Fibroblast of skin of right biceps (primary cell): ENCODE measurements around the gene IGLL5.
A peak's percentile ranks its signal among the peaks of the same experiment; 100 is the strongest.

ENCODE experiments used
- DNase-seq: peaks from one replicate; pipeline ENCODE4 v3.0.0-alpha.2; 2013

Gene IGLL5

DNA sequence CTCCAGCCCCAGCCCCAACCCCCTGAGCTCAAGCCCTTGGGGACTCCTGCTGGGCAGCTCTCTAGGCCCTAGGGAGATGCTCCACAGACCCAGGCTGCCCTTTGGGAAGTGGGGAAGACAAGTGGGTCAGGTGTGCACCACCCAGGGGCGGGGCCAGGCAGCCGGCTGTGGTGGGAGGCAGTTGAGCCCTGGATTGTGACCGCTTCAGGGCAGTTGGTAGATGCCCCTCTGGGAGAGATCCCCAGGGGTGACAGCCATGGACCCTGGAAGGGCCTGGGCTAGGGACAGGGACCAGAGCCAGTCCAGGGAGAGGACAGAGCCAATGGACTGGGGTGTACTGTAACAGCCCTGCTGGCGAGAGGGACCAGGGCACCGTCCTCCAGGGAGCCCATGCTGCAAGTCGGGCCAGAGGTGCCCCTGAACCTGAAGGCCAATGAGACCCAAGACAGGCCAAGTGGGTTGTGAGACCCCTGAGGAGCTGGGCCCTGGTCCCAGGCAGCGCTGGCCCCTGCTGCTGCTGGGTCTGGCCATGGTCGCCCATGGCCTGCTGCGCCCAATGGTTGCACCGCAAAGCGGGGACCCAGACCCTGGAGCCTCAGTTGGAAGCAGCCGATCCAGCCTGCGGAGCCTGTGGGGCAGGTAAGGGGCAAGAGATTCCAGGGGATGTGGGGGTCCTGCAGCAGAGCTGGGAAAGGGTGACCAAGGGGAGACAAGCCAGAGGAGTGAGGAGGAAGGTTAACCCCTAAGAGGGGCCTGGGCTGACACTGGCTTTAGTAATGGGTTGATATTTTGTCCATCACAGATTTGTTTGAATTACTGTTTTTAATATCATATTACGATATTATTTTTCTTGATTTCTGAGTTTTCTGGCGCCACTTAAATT is at the start of gene IGLL5:
Gene IGLL5, plus strand, starts transcription at position 196 of the 883 bp plus-strand sequence. Its CDS starts 238 bp downstream, at position 434.
- no peak for DNase-seq

DNA sequence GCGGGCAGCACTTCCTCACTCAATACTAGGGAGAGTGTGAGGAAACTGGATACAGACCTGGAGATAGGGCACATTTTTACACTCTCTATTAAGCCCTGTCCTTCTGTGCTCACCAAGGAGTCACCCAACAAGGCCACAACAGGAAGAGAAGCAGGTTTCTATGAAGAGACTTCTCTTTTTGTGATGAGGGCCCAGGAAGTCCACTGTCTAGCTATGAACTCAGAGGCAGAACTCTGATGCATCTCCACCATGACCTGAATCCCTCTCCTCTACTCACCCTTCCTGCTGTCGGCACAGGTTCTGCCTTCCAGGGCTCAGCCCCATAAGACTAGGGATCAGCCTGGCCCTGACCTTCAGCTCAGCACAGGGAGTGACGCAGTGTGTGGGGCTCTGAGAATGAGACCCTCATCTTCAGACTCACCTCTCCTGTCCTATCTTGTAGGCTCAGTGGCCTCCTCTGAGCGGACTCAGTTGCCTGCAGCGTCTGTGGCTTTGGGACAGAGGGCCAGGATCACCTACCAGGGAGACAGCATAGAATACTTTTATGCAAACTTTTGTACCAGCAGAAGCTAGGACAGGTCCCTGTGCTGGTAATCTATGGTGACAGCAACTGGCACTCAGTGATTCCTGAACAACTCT is 49.3 kb upstream of the IGLL5 start:
- DNase-seq: no peak

DNA sequence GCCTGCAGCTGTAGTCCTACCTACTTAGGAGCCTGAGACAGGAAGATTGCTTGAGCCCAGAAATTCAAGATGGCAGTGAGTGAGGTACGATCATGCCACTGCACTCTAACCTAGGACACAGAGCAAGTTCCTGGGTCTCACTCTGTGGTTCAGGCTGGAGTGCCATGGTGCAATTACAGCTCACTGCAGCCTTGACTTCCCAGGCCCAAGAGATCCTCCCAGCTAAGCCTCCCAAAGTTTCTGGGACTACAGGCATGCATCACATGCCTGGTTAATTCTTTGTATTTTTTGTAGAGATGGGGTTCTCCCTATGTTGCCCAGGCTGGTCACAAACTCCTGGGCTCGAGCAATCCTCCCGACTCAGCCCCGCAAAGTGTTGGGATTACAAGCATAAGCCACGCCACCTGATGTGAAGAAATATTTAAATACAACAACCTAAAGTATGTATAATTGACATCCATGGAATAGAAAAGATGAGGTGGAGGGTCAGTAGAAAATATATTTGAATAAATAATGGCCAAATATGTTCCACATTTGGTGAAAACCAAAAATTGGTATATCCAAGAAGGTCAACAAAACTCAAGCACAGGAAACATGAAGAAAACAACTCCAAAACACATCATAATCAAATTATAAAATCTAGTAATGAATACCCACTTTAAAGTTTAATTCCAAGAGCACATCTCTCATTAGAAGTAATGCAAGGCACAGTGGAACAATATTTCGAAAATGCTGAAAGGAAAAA is 47.9 kb upstream of the IGLL5 start:
- DNase-seq: no peak

DNA sequence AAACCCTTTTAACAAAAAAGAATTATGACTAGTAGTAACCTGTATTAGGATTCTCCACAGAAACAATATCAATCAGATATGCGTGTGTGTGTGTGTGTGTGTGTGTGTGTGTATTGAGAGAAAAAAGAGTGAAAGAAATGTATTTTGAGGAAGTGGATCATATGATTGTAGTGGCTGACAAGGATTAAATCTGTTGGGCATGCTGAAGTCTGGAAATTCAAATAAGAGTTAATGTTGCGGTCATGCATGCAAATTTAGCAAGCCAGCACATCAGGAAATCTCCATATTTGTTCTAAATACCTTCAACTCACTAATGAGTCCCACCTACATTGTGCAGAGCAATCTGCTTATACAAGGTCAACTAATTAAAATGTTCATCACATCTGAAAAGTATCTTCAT is 46.8 kb upstream of the IGLL5 start:
- no peak for DNase-seq

DNA sequence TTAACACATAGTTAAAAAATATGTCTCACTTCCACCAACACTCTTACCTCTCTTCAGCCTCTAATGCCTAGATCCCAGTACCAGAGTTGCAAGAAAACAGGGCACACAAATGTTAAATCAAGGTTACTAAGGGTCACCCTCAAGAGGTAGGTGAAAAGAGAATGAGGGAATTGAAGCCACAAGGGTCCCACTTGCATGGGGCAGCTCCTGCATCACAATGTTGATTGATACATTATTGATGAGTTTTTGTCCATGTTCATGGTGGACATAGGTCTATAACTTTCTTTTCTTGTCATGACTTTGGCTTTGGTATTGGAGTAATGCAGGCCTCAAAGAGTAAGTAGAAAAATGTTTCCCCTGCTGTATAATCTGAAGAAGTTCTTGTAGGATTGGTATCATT is 46.0 kb upstream of the IGLL5 start:
- DNase-seq: no peak

DNA sequence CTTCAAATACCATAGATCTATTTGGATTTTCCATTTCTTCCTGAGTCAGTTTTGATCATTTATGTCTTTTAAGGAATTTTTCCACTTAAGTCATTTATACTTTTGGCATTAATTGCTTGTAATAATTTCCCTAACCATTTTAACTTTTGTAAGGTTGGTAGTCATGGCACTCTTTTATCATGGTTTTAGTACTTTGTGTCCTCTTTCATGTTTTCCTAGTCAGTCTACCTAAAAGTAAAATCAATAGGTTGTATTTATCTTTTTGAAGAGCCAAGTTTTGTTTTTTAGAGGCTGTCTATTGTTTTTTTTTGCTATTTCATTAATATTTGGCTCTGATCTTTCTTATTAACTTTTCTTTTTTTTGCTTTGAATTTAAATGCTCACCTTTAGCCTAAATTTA is 45.5 kb upstream of the IGLL5 start:
- DNase-seq: no peak

DNA sequence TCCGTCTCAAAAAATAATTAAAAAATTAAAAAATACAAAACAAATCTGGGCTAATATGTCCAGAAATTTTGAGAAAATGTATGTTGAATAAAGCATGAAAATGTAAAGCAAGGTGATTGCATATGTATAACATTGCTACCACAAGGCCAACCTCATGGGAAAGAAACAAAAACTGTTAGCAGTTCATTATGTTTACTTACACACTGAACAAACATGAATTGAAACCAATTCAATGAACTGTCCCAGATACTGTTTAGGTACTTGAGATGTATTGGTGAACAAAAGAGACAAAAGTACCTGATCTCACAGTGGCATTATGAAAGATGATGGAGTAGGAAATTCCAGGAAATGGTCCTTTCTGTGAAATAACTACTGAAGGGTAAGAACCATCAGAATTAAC is 43.8 kb upstream of the IGLL5 start:
- no peak for DNase-seq

DNA sequence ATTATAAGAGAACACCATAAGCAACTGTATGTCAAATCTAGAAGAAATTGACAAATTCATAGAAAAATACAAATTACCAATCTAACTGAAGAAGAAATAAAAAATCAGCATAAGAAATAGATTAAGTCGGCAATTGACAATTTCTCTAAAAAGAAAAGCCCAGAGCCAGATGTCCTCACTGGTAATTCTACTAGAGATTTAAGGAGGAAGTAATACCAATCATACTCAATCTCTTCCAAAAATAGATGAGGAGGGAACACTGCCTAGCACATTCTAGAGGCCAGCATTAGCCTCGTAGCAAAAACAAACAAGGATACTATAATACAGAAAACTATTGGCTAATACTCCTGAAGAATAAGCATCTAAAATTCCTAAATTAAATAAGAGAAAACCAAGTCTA is 40.4 kb upstream of the IGLL5 start:
- DNase-seq: no peak

DNA sequence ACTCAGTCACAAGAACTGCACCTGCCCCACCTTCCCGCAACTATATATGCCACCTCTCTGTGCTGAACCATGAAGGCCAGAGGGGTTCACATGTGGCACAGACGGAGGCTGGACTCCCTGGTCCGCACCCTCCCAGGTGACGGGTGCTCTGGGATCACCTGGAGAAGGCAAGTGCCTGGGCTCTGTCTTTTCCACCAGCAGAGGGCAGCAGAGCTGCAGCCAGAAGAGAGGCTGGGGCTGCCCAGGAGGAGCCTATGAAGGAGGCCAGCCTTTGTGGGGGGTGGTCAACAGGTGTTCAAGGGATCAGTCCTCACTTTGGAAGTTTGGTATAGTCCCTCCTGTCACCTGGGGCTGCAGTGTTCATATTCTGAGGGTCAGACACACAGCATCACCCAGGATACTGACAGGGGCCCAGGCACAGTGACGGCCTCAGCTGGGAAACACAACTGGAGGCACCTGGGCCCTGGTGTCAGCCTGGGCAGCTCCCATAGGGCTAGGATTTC is 39.2 kb upstream of the IGLL5 start:
- DNase-seq: peak; percentile 39

DNA sequence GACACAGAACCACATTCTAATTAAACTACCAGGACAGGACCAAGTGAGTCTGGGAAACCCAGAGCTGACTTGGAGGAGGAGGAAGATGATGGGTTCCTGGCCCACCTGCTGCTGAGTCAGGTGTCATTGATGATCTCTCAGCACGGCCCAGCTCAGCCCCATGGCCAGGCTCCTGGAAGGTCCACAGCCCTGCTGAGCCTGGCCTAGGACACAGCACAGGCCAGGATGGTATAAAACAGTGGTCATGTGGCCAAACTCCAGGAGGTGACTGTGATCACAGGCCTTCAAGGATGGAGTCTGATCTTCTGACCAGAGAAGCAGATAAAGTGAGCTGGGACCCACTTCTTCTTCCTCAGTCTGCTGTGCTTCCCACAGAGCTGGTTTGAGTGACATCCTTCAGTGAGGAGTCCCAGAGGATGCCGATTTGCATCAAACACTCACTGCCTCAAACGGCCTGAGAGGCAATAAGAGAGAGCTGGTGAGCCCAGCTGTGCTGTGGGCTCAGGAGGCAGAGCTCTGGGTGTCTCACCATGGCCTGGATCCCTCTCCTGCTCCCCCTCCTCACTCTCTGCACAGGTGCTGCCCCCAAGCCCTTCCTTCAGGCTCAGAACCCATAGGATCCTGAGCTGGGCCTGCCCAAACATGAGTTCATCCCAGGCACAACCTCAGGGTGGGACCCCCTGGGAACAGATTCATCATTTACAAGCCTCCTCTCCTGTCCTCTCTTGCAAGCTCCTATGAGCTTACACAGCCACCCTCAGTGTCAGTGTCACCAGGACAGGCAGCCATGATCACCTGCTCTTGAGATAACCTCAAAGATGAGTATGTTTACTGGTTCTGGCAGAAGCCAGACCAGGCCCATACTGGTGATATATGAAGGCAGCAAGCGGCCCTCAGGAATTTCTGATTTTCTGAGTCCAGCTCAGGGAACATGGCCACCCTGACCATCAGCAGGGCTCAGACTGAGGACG is 37.7 kb upstream of the IGLL5 start:
- no peak for DNase-seq

DNA sequence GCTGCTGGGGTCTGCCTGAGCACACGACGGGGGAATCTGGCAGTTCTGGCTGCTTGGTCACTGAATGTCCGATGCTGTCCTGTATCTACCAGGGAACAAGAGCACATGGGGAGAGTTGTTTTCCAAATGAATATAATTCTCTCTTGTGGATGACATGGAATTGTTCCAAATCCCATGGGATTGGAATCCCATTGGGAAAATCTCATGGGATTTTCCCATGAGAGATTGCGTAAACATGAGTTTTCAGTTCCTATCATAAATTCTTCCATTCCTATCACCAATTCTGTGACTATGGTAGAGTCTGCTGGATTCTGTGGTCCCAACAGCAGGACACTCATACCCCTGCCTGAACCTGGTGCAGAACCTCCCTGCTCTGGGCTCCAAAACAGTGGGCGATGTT is 35.6 kb upstream of the IGLL5 start:
- no peak for DNase-seq

DNA sequence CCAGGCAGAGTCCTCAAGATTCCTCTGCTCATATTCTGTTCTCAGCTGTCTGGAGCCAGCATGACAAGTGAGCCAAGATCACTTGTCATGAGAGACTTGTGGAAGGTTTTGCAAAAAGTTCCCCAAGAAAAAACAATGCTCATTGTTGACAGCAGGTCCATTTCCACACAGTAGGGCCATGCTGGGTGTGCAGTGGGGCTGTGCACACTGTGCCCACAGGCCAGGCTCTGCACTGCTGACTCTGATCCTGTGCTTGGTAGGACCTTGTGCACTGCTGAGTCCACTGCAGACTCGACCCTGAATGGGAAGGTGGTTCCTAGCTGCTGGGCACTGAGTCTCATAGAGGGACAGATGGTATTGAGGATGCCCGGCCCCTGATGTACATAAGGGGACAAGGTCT is 33.9 kb upstream of the IGLL5 start:
- DNase-seq: no peak

DNA sequence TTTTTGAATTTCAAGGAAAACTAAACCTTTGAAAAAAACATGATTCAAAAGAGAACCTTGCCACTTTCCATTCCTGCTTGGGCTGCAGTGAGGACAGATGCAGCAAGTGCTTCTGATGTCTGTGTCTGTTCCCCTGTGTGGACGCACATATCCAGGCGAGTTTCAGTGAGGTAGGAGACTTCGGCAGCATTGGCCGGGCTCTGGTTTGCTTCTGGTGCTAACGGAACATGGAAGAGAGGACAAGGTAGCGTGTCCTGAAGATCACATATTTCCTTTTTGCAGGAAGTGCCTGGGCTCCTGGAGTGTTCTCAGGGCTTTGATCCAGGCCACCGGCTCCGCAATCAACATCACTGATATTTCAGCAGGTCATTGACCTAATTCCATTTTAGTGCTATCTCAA is 33.1 kb upstream of the IGLL5 start:
- DNase-seq: no peak

DNA sequence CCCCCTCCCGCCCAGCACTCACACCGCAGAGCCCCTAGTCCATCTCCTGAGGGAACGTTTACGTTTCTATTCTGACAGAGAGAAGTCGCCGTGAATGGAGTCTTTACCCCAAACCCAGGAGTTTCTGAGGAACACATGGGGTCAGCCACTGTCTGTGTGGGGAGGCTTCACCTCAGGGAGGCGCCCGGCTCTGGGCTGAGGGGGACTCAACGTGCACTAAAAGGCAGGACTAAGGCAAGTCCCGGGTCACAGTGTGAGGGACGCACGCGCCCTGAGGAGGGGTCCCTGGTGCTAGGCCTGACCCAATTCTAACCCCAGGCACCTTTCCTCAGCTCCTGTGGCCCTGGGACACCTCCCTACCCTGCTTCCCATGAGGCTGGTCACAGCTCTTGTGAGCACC is 32.5 kb upstream of the IGLL5 start:
- no peak for DNase-seq

DNA sequence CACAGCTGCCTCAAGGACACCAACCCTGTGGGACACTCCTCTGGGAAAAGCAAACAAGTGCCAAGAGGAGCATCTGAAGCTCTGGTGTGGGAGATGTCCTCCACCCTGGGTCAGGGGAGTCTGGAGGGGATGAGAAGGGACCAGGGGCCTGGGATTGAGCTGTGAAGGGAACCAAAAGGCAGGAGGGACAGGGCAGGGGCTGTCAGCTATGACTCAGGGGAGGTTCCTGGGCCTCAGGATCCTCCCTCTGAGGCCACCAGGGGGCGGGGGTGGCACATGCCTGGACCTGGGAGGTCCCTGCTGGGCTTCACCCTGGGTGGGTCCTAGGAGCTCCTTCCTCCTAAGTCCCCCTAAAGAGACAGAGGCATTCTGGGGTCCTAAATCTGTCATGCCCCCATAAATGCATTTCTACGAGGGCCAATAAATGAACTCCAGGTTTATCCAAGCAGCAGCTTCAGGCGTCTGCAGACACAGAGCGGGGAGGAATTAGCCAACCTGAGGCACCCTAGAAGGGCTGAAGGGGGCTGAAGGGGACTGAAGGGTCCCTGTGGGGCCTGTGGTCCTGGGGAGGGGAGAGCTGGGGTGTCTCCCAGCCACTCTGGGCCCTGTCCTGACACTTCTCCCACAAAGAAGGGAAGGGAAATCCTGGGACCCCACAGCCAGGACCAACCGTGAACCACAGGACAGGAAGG is 31.9 kb upstream of the IGLL5 start:
- DNase-seq: peak; percentile 21

DNA sequence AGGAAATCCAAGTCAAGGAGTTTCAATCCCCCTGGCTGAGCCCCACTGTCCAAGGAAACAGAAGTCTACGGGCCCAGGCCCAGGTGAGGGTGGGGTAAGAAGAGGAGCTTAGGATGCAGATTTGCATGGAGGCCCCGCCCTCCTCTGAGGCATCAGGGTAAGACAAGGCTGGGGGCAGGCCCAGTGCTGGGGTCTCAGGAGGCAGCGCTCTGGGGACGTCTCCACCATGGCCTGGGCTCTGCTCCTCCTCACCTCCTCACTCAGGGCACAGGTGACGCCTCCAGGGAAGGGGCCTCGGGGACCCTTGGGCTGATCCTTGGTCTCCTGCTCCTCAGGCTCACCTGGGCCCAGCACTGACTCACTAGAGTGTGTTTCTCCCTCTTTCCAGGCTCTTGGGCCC is 31.3 kb upstream of the IGLL5 start:
- no peak for DNase-seq

DNA sequence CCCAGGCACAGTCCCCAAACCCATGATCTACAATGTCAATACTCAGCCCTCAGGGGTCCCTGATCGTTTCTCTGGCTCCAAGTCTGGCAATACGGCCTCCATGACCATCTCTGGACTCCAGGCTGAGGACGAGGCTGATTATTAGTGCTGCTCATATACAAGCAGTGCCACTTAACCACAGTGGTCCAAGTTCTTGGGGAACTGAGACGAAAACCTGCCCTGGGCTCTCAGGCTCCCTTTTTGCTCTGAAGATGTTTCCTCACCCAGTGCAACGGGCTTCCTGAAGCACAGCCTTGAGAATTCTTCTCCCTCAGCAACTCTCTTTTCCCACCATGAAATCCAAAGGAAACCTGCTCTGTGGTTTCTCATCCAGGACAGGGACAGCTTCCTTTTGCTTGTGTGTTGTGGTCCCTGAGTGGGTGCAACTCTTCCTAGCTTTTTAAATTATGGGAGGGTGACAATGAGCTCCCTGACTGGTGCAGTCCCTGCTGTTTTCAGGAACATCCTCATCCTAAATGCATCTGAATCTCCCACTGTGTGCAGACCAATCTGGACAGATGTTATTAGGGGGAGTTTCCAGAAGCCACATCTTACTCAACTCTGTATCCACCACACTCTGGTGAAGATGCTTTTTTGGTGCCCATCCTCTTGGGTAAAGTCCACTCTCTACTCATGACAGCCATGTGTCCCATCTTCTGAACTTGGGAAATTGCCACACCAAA is 30.6 kb upstream of the IGLL5 start:
- DNase-seq: no peak

DNA sequence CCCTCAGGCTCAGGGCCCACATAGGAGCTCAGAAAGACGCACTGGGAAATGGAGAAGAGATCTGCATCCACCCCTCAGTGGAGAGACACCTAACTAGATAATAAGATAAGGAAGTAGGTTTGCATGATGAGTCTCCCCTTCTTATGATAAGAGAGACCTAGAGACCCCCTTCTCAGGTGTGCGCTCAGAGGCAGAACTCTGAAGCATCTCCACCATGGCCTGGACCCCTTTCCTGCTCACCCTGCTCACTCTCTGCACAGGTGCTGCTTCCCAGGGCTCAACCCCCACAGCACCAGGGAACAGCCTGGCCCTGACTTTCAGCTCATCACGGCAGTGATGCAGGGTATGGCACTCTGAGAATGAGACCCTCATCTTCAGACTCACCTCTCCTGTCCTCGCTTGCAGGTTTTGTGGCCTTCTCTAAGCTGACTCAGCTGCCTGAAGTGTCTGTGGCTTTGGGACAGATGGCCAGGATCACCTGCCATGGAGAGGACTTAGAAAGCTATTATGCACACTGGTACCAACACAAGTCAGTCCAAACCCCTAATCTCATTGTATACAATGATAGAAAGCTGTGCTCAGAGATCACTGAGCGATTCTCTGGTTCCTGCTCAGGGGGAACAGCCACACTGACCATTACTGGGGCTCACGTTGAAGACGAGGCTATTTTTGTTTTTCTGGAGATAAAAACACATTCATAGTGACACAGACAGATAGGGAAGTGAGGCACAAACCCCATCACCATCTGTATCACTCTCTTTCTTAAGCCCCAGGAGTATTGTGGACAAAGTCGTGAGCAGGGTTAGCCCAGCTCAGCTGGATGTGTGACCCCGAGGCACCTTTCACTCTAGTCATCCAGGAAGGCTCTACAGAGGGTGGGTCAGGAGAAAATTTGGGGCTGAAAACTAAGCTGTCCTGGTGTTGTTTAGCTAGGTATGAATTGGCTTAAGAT is 29.7 kb upstream of the IGLL5 start:
- DNase-seq: no peak

DNA sequence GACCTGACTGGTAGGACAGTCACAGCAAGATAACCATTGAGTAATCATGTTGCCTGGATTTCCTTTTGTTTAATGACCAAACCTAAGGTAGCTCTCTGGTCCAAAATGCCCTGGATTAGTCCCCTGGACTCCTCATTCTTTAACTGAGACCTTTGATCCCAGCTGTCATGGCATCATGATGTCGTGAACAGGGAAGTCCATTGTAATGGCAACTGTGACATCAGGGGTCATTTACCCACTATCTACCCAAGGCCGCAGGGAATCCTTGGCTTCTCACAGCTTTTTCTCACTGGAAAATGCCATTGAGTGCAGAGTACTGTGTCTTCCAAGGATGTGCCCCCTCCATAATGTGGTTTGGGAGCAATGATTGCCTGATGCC is 29.1 kb upstream of the IGLL5 start:
- DNase-seq: no peak

DNA sequence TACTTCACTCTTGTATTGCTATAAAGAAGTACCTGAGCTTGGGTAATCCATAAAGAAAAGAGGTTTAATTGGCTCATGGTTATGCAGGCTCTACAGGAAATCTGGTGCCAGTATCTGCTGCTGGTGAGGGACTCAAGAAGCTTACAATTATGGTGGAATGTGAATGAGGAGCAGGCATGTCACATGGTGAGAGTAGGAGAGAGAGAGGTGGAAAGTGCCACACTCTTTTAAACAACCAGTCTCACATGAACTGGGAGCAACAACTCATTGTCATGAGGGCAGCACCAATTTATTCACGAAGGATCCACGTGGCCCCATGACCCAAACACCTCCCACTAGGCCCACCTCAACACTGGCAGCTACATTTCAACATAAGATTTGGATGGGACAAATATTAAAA is 24.6 kb upstream of the IGLL5 start:
- DNase-seq: no peak
